GM12873 (cell line): ENCODE results near the gene ACACB.

Experiments
- CTCF ChIP-seq: IDR thresholded peaks from 2 replicates; pipeline ENCODE4 v1.5.1; 2012; ENCODE audit warnings: low read depth, mild to moderate bottlenecking, moderate library complexity, low read length, control low read depth; ENCODE audit not compliant: insufficient read depth; ENCODE audit errors: missing control alignments

ACACB gene

GRCh38 chr12:109302770-109303169 lies 186.4 kb downstream of the ACACB start:
- no peak for TF ChIP-seq CTCF

- no peak for TF ChIP-seq CTCF
These were observed 188.1 kb downstream of the ACACB start for GRCh38 chr12:109304485-109304884.

GRCh38 chr12:109305547-109305946 lies 189.2 kb downstream of the ACACB start:
- TF ChIP-seq CTCF: no peak

- no peak for TF ChIP-seq CTCF
These were observed 190.7 kb downstream of the ACACB start for GRCh38 chr12:109307051-109307450.

- TF ChIP-seq CTCF: no peak
These were observed 192.4 kb downstream of the ACACB start, which contains the start of gene FOXN4 for GRCh38 chr12:109308534-109309380. TSS of gene FOXN4 (minus strand) at chr12:109309284. CDS start at chr12:109308321, 963 bp downstream.

GRCh38 chr12:109309381-109310246 lies 193.2 kb downstream of the ACACB start:
- TF ChIP-seq CTCF: no peak

GRCh38 chr12:109310247-109311125 lies 194.1 kb downstream of the ACACB start:
- no peak for TF ChIP-seq CTCF
